GM12878 (cell line): ENCODE measurements around the gene B4GALT5. TPM values are rescaled to one million over a fixed set of nuclear protein-coding genes. Genes with fewer than 3 reads are reported as not detected.

Experiments
- ATAC-seq: fragments of 200-7000 bp; cut with Tn5 transposase; 3 replicates; pipeline ENCODE4 v1.9.1; 2020; ENCODE audit warnings: mild to moderate bottlenecking, moderate library complexity
- BruUV-seq: library from RNA; stranded (reverse); fragments of 400-500 nt; replicated peaks from 2 replicates; lab custom pipeline; 2021; lab: Mats Ljungman, UMichigan
- CTCF ChIA-PET: fragments of 300-600 bp; sonication (Branson Sonifier 250); formaldehyde crosslinking; extraction: SDS; loops from one replicate; lab custom pipeline; 2021; ENCODE audit warnings: inconsistent platforms; lab: Yijun Ruan, JAX
- POLR2A ChIA-PET: fragments of 350-600 bp; formaldehyde crosslinking; extraction: SDS; loops from one replicate; lab custom pipeline; 2021; ENCODE audit warnings: inconsistent platforms; lab: Charles Lee
- RAD21 ChIA-PET: fragments of 300-600 bp; sonication (Branson Sonifier 250); formaldehyde crosslinking; loops from one replicate; lab custom pipeline; 2023; ENCODE audit warnings: antibody characterized with exemption; ENCODE audit not compliant: unreplicated experiment; lab: Charles Lee
- SMC1A ChIA-PET: fragments of 300-600 bp; sonication (Branson Sonifier 250); formaldehyde crosslinking; loops from one replicate; lab custom pipeline; 2023; ENCODE audit not compliant: unreplicated experiment, uncharacterized antibody; lab: Charles Lee
- DNase-seq: peaks from one replicate; pipeline ENCODE4 v3.0.0-alpha.2; 2011; ENCODE audit warnings: low read depth, low spot score
- FAIRE-seq: peaks from 3 replicates; lab custom pipeline; 2011; peaks lifted over from hg19 to GRCh38; lab: Jason Lieb, UNC
- H2AFZ ChIP-seq: 2 replicates; pipeline ENCODE4 v1.6.0; 2011; ENCODE audit warnings: low read depth, low read length, control low read depth; ENCODE audit not compliant: control insufficient read depth
- H3K27ac ChIP-seq: 2 replicates; pipeline ENCODE4 v1.5.1; 2011; ENCODE audit warnings: control low read depth; ENCODE audit not compliant: control insufficient read depth, insufficient read depth
- H3K27me3 ChIP-seq, 2 experiments: replicated peaks in 1 of 2; 2 replicates each; pipeline versions ENCODE4 v1.6.0 to v1.6.1; 2011; ENCODE audit warnings: low read length in 1 of 2; ENCODE audit not compliant: control insufficient read depth in 2 of 2, insufficient read depth in 2 of 2
- H3K36me3 ChIP-seq, 2 experiments: 2 replicates each; pipeline ENCODE4 v1.5.1; 2011; ENCODE audit warnings: low read length in 1 of 2; ENCODE audit not compliant: control insufficient read depth in 2 of 2, insufficient read depth in 2 of 2
- H3K4me1 ChIP-seq: 2 replicates; pipeline ENCODE4 v1.6.1; 2011; ENCODE audit warnings: mild to moderate bottlenecking, low read length, moderate library complexity, mixed read lengths; ENCODE audit not compliant: control insufficient read depth, insufficient read depth
- H3K4me2 ChIP-seq: 2 replicates; pipeline ENCODE4 v1.6.0; 2011; ENCODE audit warnings: control low read depth; ENCODE audit not compliant: control insufficient read depth, insufficient read depth
- H3K4me3 ChIP-seq: fragments of 200-600 bp; sonication (generic); 2 replicates; pipeline ENCODE4 v1.5.1; 2016
- H3K79me2 ChIP-seq: 2 replicates; pipeline ENCODE4 v1.6.0; 2011; ENCODE audit warnings: low read length; ENCODE audit not compliant: control insufficient read depth, insufficient read depth
- H3K9ac ChIP-seq: 2 replicates; pipeline ENCODE4 v1.8.0; 2011; ENCODE audit warnings: low read length, control low read depth, mixed read lengths; ENCODE audit not compliant: control insufficient read depth, insufficient read depth
- H3K9me3 ChIP-seq: replicated peaks from 3 replicates; pipeline ENCODE4 v1.5.1; 2011; ENCODE audit warnings: mild to moderate bottlenecking, low read length; ENCODE audit not compliant: control insufficient read depth, insufficient read depth
- H4K20me1 ChIP-seq: 2 replicates; pipeline ENCODE4 v1.6.0; 2011; ENCODE audit not compliant: control insufficient read depth, insufficient read depth
- BHLHE40 ChIP-seq, 2 experiments: fragments of 450-650 bp in 1 of 2; IDR thresholded peaks; 2 replicates each; pipeline ENCODE4 v1.6.1; 2011 to 2017; ENCODE audit warnings: low read depth in 2 of 2, borderline replicate concordance in 1 of 2, improper control_type of control experiment in 1 of 2, low read length in 1 of 2, mild to moderate bottlenecking in 1 of 2
- IKZF1 ChIP-seq: fragments of 450-650 bp; conservative IDR thresholded peaks from 2 replicates; pipeline ENCODE4 v1.6.1; 2017; ENCODE audit warnings: antibody characterized with exemption, mild to moderate bottlenecking
- JUND ChIP-seq: IDR thresholded peaks from 2 replicates; pipeline ENCODE4 v1.6.1; 2012; ENCODE audit warnings: low read depth, mild to moderate bottlenecking, low read length, improper control_type of control experiment, moderate library complexity
- NBN ChIP-seq: fragments of 450-650 bp; IDR thresholded peaks from 2 replicates; pipeline ENCODE4 v1.6.1; 2016
- POU2F2 ChIP-seq: IDR thresholded peaks from 3 replicates; pipeline ENCODE4 v1.6.1; 2011; ENCODE audit warnings: low read depth, mild to moderate bottlenecking, low read length, borderline replicate concordance
- RAD21 ChIP-seq: IDR thresholded peaks from 2 replicates; pipeline ENCODE4 v1.6.1; 2011; ENCODE audit warnings: mild to moderate bottlenecking, low read depth, low read length, moderate library complexity; ENCODE audit not compliant: insufficient read depth
- SUZ12 ChIP-seq: fragments of 200-600 bp; sonication (generic); IDR thresholded peaks from one replicate; pipeline ENCODE4 v1.6.1; 2018; ENCODE audit warnings: antibody characterized with exemption, mild to moderate bottlenecking; ENCODE audit not compliant: unreplicated experiment
- TCF3 ChIP-seq: IDR thresholded peaks from 2 replicates; pipeline ENCODE4 v1.6.1; 2012; ENCODE audit warnings: low read depth, mild to moderate bottlenecking, low read length, borderline replicate concordance; ENCODE audit not compliant: insufficient read depth
- TCF7 ChIP-seq: IDR thresholded peaks from 2 replicates; pipeline ENCODE4 v1.6.1; 2014; ENCODE audit warnings: antibody characterized with exemption, borderline replicate concordance
- WRNIP1 ChIP-seq: IDR thresholded peaks from 2 replicates; pipeline ENCODE4 v1.6.1; 2011; ENCODE audit warnings: low read depth, low read length, improper control_type of control experiment, borderline replicate concordance
- ZBED1 ChIP-seq: IDR thresholded peaks from 2 replicates; pipeline ENCODE4 v1.6.1; 2016; ENCODE audit warnings: borderline replicate concordance
- ZBTB11 ChIP-seq: fragments of 450-650 bp; formaldehyde crosslinking; IDR thresholded peaks from 2 replicates; pipeline ENCODE4 v1.5.0; 2022; ENCODE audit warnings: mild to moderate bottlenecking, missing genetic modification characterization
- WGBS: methylation state at CpG from one replicate; pipeline ENCODE4 v1.1.6; 2016; ENCODE audit warnings: low lambda C conversion rate; ENCODE audit not compliant: insufficient replicate concordance, insufficient coverage; ENCODE audit errors: missing lambda C conversion rate; 5-methylcytosine and 5-hydroxymethylcytosine counted together
- in situ Hi-C: fragments of 300-500 bp; cut with MboI; formaldehyde crosslinking; loops from 9 replicates; pipeline ENCODE4 v1.14.3; 2018; ENCODE audit warnings: mixed read lengths
- intact Hi-C: fragments of 100-400 bp; cut with micrococcal nuclease; formaldehyde crosslinking; loops from one replicate; pipeline ENCODE4 v1.14.2; 2022; ENCODE audit not compliant: unreplicated experiment
- polyA plus RNA-seq, 11 experiments: library from polyadenylated mRNA; depleted of rRNA in 4 of 11; unstranded in 6 of 11; stranded (reverse) in 5 of 11; fragments of >200 nt; fragmentation: Nextera tagmentation in 4 of 11; fragmentation: Illumina TruSeq in 1 of 11; extraction: Ambion mirVana in 4 of 11; extraction: Trizol in 1 of 11; gene quantifications; 1 replicate in 1 of 11; 2 replicates in 10 of 11; pipeline versions ENCODE4 v1.2.1 to v1.2.3, GENCODE V29; 2011 to 2016; ENCODE audit warnings: inconsistent platforms in 2 of 11, missing spikeins in 2 of 11, low read depth in 1 of 11
- total RNA-seq, 4 experiments: library from RNA; depleted of rRNA in 3 of 4; stranded (reverse); fragments of >200 nt in 3 of 4; fragmentation: Illumina TruSeq in 1 of 4; extraction: Trizol in 1 of 4; gene quantifications; 2 replicates each; pipeline versions ENCODE4 v1.2.1 to v1.2.3, GENCODE V29; 2013 to 2021
- TF ChIP-seq, protein P1 (sequence below): IDR thresholded peaks from 2 replicates; pipeline ENCODE4 v1.6.1; 2011; ENCODE audit warnings: borderline replicate concordance, low read depth, mild to moderate bottlenecking, moderate library complexity, mixed read lengths, low read length; ENCODE audit not compliant: insufficient read depth; ENCODE audit errors: extremely low read length
- TF ChIP-seq, protein P2 (sequence below): IDR thresholded peaks from 2 replicates; pipeline ENCODE4 v1.6.1; 2012; ENCODE audit warnings: low read length, inconsistent platforms

B4GALT5 gene
- total and polyA plus RNA-seq, 10 of the 15 experiments (the other 5 are each of a cell fraction or from before 2014, with no cell fraction given): 2.0 to 55.5 (median 20.2) TPM

- no peak for TF ChIP-seq ZBTB11
- TF ChIP-seq SUZ12: no peak
- TF ChIP-seq WRNIP1: no peak
These were observed 115.8 kb downstream of the B4GALT5 start (continued) for GRCh38 chr20:49597825-49598395.

GRCh38 chr20:49595811-49596561, 117.7 kb downstream of the B4GALT5 start:
- Histone ChIP-seq H3K9me3 (peaks cover 6% of the 10 kb centered on the region; the same call in 2 of the 3 replicates), H3K27ac (no peak overlapping the region), H4K20me1 (no peaks in the 10 kb centered on the region), H3K4me1 (peaks cover 21% of the 10 kb centered on the region), H2AFZ (no peak overlapping the region), H3K79me2 (no peaks in the 10 kb centered on the region), H3K4me2 (no peak overlapping the region), H3K36me3 (no peaks in the 10 kb centered on the region), H3K27me3 (no peaks in the 10 kb centered on the region; a peak in 1 of 4 replicates), H3K9ac (no peak overlapping the region), H3K4me3 (no peak overlapping the region)
- RAD21 ChIA-PET: interaction anchor here (0.8 kb wide), 1 partner anchor 12 kb away, joined by 3 read pairs; no protein-coding TSS in a partner anchor
- BruUV-seq: no TSS peak
- in situ Hi-C loops (no loop called here), intact Hi-C loops (no loop called here)
- FAIRE-seq: no peak
- no peak for DNase-seq
- ATAC-seq: peak; percentile 64
- POLR2A ChIA-PET: no interaction called here
- SMC1A ChIA-PET: interaction anchor here (0.7 to 1.2 kb wide), 2 partner anchors 13 to 146 kb away, joined by 3 to 4 read pairs; no protein-coding TSS in a partner anchor
- 15% methylated on average over 15 of the region's 15 CpGs for WGBS
- CTCF ChIA-PET: interaction anchor here (0.9 to 2.7 kb wide), 2 partner anchors 13 to 16 kb away, joined by 3 to 11 read pairs; no protein-coding TSS in a partner anchor
- TF ChIP-seq NBN (no peak), BHLHE40 (IDR thresholded peaks at IDR 0.05; ENCODE audit: borderline replicate concordance in 1 of 2, low read depth in 2 of 2, low read length in 1 of 2) (0 out of 4 replicates have a peak, but pooled peaks of 1 of the 2 experiments have one; percentile 13), POU2F2 (no peak), TCF3 (0 out of 2 replicates have a peak, but pooled peaks have one; percentile 12), RAD21 (no peak), ZBED1 (no peak), IKZF1 (no peak), TCF7 (peak; percentile 45; the same call in 1 of the 2 replicates), JUND (no peak)
- TF ChIP-seq, protein P1, sequence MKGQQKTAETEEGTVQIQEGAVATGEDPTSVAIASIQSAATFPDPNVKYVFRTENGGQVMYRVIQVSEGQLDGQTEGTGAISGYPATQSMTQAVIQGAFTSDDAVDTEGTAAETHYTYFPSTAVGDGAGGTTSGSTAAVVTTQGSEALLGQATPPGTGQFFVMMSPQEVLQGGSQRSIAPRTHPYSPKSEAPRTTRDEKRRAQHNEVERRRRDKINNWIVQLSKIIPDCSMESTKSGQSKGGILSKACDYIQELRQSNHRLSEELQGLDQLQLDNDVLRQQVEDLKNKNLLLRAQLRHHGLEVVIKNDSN: peak; percentile 21
- TF ChIP-seq, protein P2, sequence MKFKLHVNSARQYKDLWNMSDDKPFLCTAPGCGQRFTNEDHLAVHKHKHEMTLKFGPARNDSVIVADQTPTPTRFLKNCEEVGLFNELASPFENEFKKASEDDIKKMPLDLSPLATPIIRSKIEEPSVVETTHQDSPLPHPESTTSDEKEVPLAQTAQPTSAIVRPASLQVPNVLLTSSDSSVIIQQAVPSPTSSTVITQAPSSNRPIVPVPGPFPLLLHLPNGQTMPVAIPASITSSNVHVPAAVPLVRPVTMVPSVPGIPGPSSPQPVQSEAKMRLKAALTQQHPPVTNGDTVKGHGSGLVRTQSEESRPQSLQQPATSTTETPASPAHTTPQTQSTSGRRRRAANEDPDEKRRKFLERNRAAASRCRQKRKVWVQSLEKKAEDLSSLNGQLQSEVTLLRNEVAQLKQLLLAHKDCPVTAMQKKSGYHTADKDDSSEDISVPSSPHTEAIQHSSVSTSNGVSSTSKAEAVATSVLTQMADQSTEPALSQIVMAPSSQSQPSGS: no peak
